ENCODE measurements around the gene CFAP100. TPM values are rescaled to one million over a fixed set of nuclear protein-coding genes. Genes with fewer than 3 reads are reported as not detected.

CFAP100 gene
- total and polyA plus RNA-seq, 9 of the 15 experiments (the other 6 are each of a cell fraction or from before 2014, with no cell fraction given): not detected

DNA sequence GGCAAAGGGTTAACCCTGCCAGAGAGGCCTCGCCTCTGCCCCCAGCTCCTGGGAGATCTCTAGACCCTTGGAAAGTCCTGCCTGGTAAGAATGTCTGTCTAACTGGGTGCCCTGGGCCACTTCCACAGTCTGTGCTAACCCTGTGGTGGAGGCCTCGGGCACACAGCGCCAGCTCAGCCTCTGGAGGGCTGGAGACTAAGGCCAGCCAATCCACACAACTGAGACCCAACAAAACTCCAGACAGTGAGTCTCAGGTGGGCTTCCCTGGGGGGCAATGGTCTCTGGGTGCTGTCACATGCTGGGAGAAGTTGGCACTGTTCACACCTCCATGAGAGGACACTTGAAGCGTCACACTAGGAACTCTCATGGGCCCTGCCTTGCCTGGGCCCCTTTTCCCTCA, 61.5 kb downstream of the CFAP100 start (continued):
- TF ChIP-seq POLR3A (IDR thresholded peaks at IDR 0.05; ENCODE audit: borderline replicate concordance, extremely low read depth, insufficient read depth, insufficient read length) (no peak), ZNF274 (IDR thresholded peaks at IDR 0.05; ENCODE audit: borderline replicate concordance, low read depth, low read length) (no peak), ZNF586 (CRISPR knock-in tag; conservative IDR thresholded peaks at IDR 0.05) (no peak), HLTF (IDR thresholded peaks at IDR 0.05) (no peak)

DNA sequence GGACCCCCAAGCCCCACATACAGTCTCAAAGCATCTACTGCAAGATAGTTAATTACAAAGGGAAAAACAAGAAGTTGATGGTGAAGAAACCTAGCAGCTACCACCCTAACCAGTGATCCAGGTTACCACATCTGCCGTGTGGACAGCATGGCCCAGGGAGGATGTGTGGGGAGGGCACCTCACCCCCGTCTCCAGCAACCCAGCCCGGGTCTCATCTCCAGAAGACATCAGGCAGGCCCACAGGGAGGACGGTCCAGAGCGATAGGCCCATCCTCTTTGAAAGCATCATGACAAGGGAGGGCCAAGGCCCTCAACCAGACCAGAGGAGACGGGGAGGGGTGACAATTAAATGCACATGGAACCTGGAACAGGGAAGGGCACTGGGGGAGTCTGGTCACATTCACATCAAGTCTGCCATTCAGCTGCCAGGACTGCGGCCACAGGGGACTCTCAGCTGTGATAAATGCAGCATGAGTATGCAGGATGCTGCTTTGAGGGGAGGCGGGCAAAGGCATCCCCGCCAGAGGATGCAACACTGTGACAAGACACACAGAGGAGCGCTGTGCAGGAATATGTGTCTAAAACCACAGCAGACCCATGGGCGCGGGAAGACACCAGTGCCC, 62.2 kb downstream of the CFAP100 start:
- ChIA-PET POLR2A (interaction anchor here (0.7 to 0.8 kb wide), 2 partner anchors 22 to 38 kb away, joined by 3 to 4 read pairs; no protein-coding TSS in a partner anchor), CTCF (ENCODE audit: low intra/inter-chr PET ratio) (no interaction called here)
- Histone ChIP-seq H3K4me2 (ENCODE audit: insufficient read depth, low read length) (no peak overlapping the region), H3K27ac (ENCODE audit: extremely low read depth, low read depth, low read length) (no peak overlapping the region), H3K9me3 (replicated peaks; ENCODE audit: control insufficient read depth, insufficient read depth, low read depth, low read length) (no peaks in the 10 kb centered on the region), H3K4me1 (replicated peaks in 1 of 2; ENCODE audit: control insufficient read depth in 2 of 2, insufficient read depth in 2 of 2, low read length in 2 of 2) (no peaks in the 10 kb centered on the region), H2AFZ (ENCODE audit: low read depth, low read length) (no peak overlapping the region), H3K36me3 (ENCODE audit: control insufficient read depth, insufficient read depth, low read length) (peaks cover 67% of the 10 kb centered on the region), H3K4me3 (no peak overlapping the region), H3K9me1 (ENCODE audit: control insufficient read depth, insufficient read depth, low read length) (no peaks in the 10 kb centered on the region), H3K9ac (ENCODE audit: insufficient read depth in 1 of 2, low read depth in 2 of 2, low read length in 2 of 2) (no peak overlapping the region), H3K79me2 (ENCODE audit: control insufficient read depth, insufficient read depth, low read length) (no peaks in the 10 kb centered on the region; the same call in 2 of the 3 replicates), H4K20me1 (replicated peaks; ENCODE audit: control insufficient read depth, insufficient read depth, low read length) (no peaks in the 10 kb centered on the region), H3K27me3 (ENCODE audit: control insufficient read depth in 2 of 2, insufficient read depth in 2 of 2, low read length in 2 of 2) (no peaks in the 10 kb centered on the region)
- no TSS peak for BruUV-seq (replicated peaks)
- intact Hi-C loops (cut with micrococcal nuclease): no loop called here
- WGBS (ENCODE audit: insufficient coverage, low coverage, missing lambda C conversion rate): 80% methylated on average over 6 of the region's 12 CpGs
- DNase-seq (ENCODE audit: extremely low read depth in 1 of 4, low spot score in 3 of 4) (no peak), FAIRE-seq (no peak), ATAC-seq (no peak)
- in situ Hi-C loops (cut with MboI): no loop called here
- no peak for TF ChIP-seq YY1 (IDR thresholded peaks at IDR 0.05; ENCODE audit: borderline replicate concordance in 1 of 3, control insufficient read depth in 1 of 3, extremely low read depth in 1 of 3, insufficient read depth in 3 of 3, insufficient read length in 1 of 3, insufficient replicate concordance in 2 of 3, low read depth in 1 of 3, low read length in 2 of 3)
- TF ChIP-seq NR1H2 (CRISPR knock-in tag; IDR thresholded peaks at IDR 0.05): no peak
- TF ChIP-seq ZNF830 (CRISPR knock-in tag; IDR thresholded peaks at IDR 0.05): no peak
- TF ChIP-seq KDM1A (IDR thresholded peaks at IDR 0.05): no peak
- TF ChIP-seq MYC (IDR thresholded peaks at IDR 0.05; ENCODE audit: low read depth, low read length): no peak
- no peak for TF ChIP-seq MYC (CRISPR knock-in tag; IDR thresholded peaks at IDR 0.05; ENCODE audit: borderline replicate concordance, low read depth)
- no peak for TF ChIP-seq SNRNP70 (optimal IDR thresholded peaks at IDR 0.05; ENCODE audit: low read depth, low read length)
- no peak for TF ChIP-seq NFIX (CRISPR knock-in tag; IDR thresholded peaks at IDR 0.05; ENCODE audit: low read depth)
- TF ChIP-seq MIER1 (IDR thresholded peaks at IDR 0.05; ENCODE audit: low read depth): no peak
- TF ChIP-seq, protein P1, sequence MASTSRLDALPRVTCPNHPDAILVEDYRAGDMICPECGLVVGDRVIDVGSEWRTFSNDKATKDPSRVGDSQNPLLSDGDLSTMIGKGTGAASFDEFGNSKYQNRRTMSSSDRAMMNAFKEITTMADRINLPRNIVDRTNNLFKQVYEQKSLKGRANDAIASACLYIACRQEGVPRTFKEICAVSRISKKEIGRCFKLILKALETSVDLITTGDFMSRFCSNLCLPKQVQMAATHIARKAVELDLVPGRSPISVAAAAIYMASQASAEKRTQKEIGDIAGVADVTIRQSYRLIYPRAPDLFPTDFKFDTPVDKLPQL (IDR thresholded peaks at IDR 0.05; ENCODE audit: extremely low read depth, insufficient read length): no peak
- TF ChIP-seq, protein P2, sequence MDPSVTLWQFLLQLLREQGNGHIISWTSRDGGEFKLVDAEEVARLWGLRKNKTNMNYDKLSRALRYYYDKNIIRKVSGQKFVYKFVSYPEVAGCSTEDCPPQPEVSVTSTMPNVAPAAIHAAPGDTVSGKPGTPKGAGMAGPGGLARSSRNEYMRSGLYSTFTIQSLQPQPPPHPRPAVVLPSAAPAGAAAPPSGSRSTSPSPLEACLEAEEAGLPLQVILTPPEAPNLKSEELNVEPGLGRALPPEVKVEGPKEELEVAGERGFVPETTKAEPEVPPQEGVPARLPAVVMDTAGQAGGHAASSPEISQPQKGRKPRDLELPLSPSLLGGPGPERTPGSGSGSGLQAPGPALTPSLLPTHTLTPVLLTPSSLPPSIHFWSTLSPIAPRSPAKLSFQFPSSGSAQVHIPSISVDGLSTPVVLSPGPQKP (CRISPR knock-in tag; IDR thresholded peaks at IDR 0.05): no peak
- TF ChIP-seq SIN3A (IDR thresholded peaks at IDR 0.05; ENCODE audit: borderline replicate concordance in 2 of 2, control insufficient read depth in 1 of 2, low read depth in 2 of 2, low read length in 2 of 2): no peak
- TF ChIP-seq DIDO1 (tag; IDR thresholded peaks at IDR 0.05; ENCODE audit: low read depth): no peak
- no peak for TF ChIP-seq ZNF644 (tag; IDR thresholded peaks at IDR 0.05; ENCODE audit: low read depth)

Data from K562 (cell line).